GM23338 (cell line): Measurements from ENCODE around the gene KLK12. TPM values are rescaled to one million over a fixed set of nuclear protein-coding genes. Genes with fewer than 3 reads are reported as not detected.

Experiments
- ATAC-seq: fragments of 200-7000 bp; cut with Tn5 transposase; 3 replicates; pipeline ENCODE4 v1.9.1; 2020
- DNase-seq: peaks from one replicate; pipeline ENCODE4 v3.0.0-alpha.2; 2015; ENCODE audit warnings: low spot score
- H2AFZ ChIP-seq: fragments of 200-600 bp; sonication (generic); 2 replicates; pipeline ENCODE4 v1.8.0; 2016; ENCODE audit warnings: antibody characterized with exemption, mild to moderate bottlenecking, moderate library complexity
- H3F3A ChIP-seq: fragments of 200-600 bp; sonication (generic); replicated peaks from 2 replicates; pipeline ENCODE4 v1.8.0; 2017; ENCODE audit warnings: antibody characterized with exemption, mixed run types, low read depth
- H3K27ac ChIP-seq: fragments of 200-600 bp; sonication (generic); 2 replicates; pipeline ENCODE4 v1.6.1; 2016; ENCODE audit warnings: low read depth
- H3K27me3 ChIP-seq: fragments of 200-600 bp; sonication (generic); 2 replicates; pipeline ENCODE4 v1.8.0; 2016; ENCODE audit warnings: mild to moderate bottlenecking, mixed run types, moderate library complexity; ENCODE audit not compliant: insufficient read depth
- H3K36me3 ChIP-seq: fragments of 200-600 bp; sonication (generic); 2 replicates; pipeline ENCODE4 v1.8.0; 2016; ENCODE audit warnings: mild to moderate bottlenecking; ENCODE audit not compliant: insufficient read depth
- H3K4me1 ChIP-seq: fragments of 200-600 bp; sonication (generic); 2 replicates; pipeline ENCODE4 v1.8.0; 2016; ENCODE audit warnings: mild to moderate bottlenecking, moderate library complexity; ENCODE audit not compliant: insufficient read depth
- H3K4me2 ChIP-seq: fragments of 200-600 bp; sonication (generic); 2 replicates; pipeline ENCODE4 v1.7.1; 2017; ENCODE audit warnings: mixed run types
- H3K4me3 ChIP-seq: fragments of 200-600 bp; sonication (generic); 2 replicates; pipeline ENCODE4 v1.6.1; 2016; ENCODE audit warnings: mixed run types
- H3K79me2 ChIP-seq: fragments of 200-600 bp; sonication (generic); replicated peaks from 2 replicates; pipeline ENCODE4 v1.8.0; 2017; ENCODE audit warnings: mild to moderate bottlenecking; ENCODE audit not compliant: insufficient read depth
- H3K9me2 ChIP-seq: fragments of 200-600 bp; sonication (generic); 2 replicates; pipeline ENCODE4 v1.8.0; 2017; ENCODE audit not compliant: insufficient read depth
- H4K20me1 ChIP-seq: fragments of 200-600 bp; sonication (generic); replicated peaks from 2 replicates; pipeline ENCODE4 v1.8.0; 2017; ENCODE audit warnings: mild to moderate bottlenecking; ENCODE audit not compliant: insufficient read depth
- H3K27ac Mint-ChIP-seq: 2 replicates; pipeline ENCODE4 v1.8.0; 2020; ENCODE audit warnings: inconsistent platforms, mild to moderate bottlenecking, moderate library complexity, mixed read lengths
- H3K27me3 Mint-ChIP-seq: 3 replicates; pipeline ENCODE4 v1.8.0; 2022; ENCODE audit warnings: low read depth, mild to moderate bottlenecking, moderate library complexity, mixed read lengths, inconsistent platforms; ENCODE audit not compliant: insufficient read depth, poor library complexity
- H3K36me3 Mint-ChIP-seq: 3 replicates; pipeline ENCODE4 v1.8.0; 2021; ENCODE audit warnings: low read depth, mild to moderate bottlenecking, inconsistent platforms, moderate library complexity, mixed read lengths
- H3K4me1 Mint-ChIP-seq: 3 replicates; pipeline ENCODE4 v1.8.0; 2020; ENCODE audit warnings: mild to moderate bottlenecking, inconsistent platforms, mixed read lengths
- H3K4me3 Mint-ChIP-seq: 3 replicates; pipeline ENCODE4 v1.8.0; 2021; ENCODE audit warnings: moderate library complexity, mild to moderate bottlenecking, inconsistent platforms, mixed read lengths
- H3K9me3 Mint-ChIP-seq: 3 replicates; pipeline ENCODE4 v1.8.0; 2020; ENCODE audit warnings: moderate library complexity, mild to moderate bottlenecking, inconsistent platforms, mixed read lengths
- CREB1 ChIP-seq: fragments of 250-450 bp; sonication (Bioruptor Pico); IDR thresholded peaks from 2 replicates; pipeline ENCODE4 v1.5.0; 2020; ENCODE audit warnings: low read depth, mild to moderate bottlenecking, moderate library complexity
- CTCF ChIP-seq, 2 experiments: fragments of 200-600 bp in 1 of 2; sonication (generic) in 1 of 2; conservative IDR thresholded peaks; 2 replicates each; pipeline versions ENCODE4 v1.5.1 to v1.6.1; 2016 to 2017; ENCODE audit warnings: antibody characterized with exemption in 2 of 2, low read depth in 2 of 2, mild to moderate bottlenecking in 2 of 2, moderate library complexity in 1 of 2
- EZH2 ChIP-seq: fragments of 200-600 bp; sonication (generic); IDR thresholded peaks from one replicate; pipeline ENCODE4 v1.8.0; 2017; ENCODE audit warnings: antibody characterized with exemption, mild to moderate bottlenecking, low read depth; ENCODE audit not compliant: unreplicated experiment
- EZH2phosphoT487 ChIP-seq: fragments of 200-600 bp; sonication (generic); IDR thresholded peaks from one replicate; pipeline ENCODE4 v1.8.1; 2018; ENCODE audit warnings: antibody characterized with exemption; ENCODE audit not compliant: unreplicated experiment
- JUNB ChIP-seq: IDR thresholded peaks from one replicate; pipeline ENCODE4 v1.6.1; 2016; ENCODE audit warnings: antibody characterized with exemption; ENCODE audit not compliant: unreplicated experiment
- NANOG ChIP-seq: IDR thresholded peaks from 2 replicates; pipeline ENCODE4 v1.6.1; 2016; ENCODE audit warnings: antibody characterized with exemption, borderline replicate concordance
- POLR2AphosphoS5 ChIP-seq: IDR thresholded peaks from 2 replicates; pipeline ENCODE4 v1.6.1; 2016; ENCODE audit warnings: antibody characterized with exemption, low read depth
- STAT1 ChIP-seq: IDR thresholded peaks from one replicate; pipeline ENCODE4 v1.6.1; 2016; ENCODE audit warnings: antibody characterized with exemption; ENCODE audit not compliant: unreplicated experiment
- ZNF114 ChIP-seq: fragments of 250-450 bp; sonication (Bioruptor Pico); IDR thresholded peaks from 2 replicates; pipeline ENCODE4 v1.5.0; 2020; ENCODE audit warnings: mild to moderate bottlenecking, moderate library complexity
- ZNF331 ChIP-seq: fragments of 250-450 bp; sonication (Bioruptor Pico); IDR thresholded peaks from 2 replicates; pipeline ENCODE4 v1.5.0; 2020; ENCODE audit warnings: low read depth, mild to moderate bottlenecking, moderate library complexity
- polyA plus RNA-seq: library from polyadenylated mRNA; unstranded; fragments of >200 nt; fragmentation: Nextera tagmentation; extraction: Ambion mirVana; gene quantifications from 2 replicates; pipeline ENCODE4 v1.2.1, GENCODE V29; 2016
- total RNA-seq: library from RNA; depleted of rRNA; stranded (reverse); fragments of >200 nt; shearing (Covaris generic); gene quantifications from 2 replicates; pipeline ENCODE4 v1.2.3, GENCODE V29; 2014
- TF ChIP-seq, protein P1 (sequence below): IDR thresholded peaks from one replicate; pipeline ENCODE4 v1.6.1; 2018; ENCODE audit warnings: antibody characterized with exemption; ENCODE audit not compliant: unreplicated experiment
- TF ChIP-seq, protein P2 (sequence below): IDR thresholded peaks from 2 replicates; pipeline ENCODE4 v1.6.1; 2016; ENCODE audit warnings: antibody characterized with exemption
- TF ChIP-seq, protein P3 (sequence below): fragments of 250-450 bp; sonication (Bioruptor Pico); IDR thresholded peaks from 2 replicates; pipeline ENCODE4 v1.5.0; 2020; ENCODE audit warnings: mild to moderate bottlenecking, moderate library complexity

Gene KLK12
- total and polyA plus RNA-seq, 2 experiments from 2014 or later: not detected

DNA sequence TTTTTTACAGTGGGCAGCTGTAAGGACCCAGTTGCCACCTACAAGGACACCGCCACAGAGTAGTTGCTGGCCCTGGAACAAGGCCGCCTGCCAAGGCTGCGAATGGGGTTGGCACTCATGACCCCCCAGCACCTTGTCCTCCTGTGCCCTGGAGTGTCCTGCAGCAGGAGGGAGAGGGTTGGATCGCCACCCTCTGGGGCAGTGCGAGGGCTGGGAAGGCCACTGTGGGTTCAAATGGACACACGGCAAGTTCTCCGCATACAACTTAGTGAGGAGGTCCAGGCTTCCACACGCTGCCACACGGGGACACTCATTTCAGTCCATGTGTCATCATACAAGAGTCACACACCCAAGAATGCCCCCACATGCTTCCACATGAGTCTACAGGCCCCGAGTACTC is 34.4 kb downstream of the KLK12 start:
- ATAC-seq (no peak), DNase-seq (no peak)
- H3K27ac ChIP-seq: no peak overlapping the region
- TF ChIP-seq, protein P1, sequence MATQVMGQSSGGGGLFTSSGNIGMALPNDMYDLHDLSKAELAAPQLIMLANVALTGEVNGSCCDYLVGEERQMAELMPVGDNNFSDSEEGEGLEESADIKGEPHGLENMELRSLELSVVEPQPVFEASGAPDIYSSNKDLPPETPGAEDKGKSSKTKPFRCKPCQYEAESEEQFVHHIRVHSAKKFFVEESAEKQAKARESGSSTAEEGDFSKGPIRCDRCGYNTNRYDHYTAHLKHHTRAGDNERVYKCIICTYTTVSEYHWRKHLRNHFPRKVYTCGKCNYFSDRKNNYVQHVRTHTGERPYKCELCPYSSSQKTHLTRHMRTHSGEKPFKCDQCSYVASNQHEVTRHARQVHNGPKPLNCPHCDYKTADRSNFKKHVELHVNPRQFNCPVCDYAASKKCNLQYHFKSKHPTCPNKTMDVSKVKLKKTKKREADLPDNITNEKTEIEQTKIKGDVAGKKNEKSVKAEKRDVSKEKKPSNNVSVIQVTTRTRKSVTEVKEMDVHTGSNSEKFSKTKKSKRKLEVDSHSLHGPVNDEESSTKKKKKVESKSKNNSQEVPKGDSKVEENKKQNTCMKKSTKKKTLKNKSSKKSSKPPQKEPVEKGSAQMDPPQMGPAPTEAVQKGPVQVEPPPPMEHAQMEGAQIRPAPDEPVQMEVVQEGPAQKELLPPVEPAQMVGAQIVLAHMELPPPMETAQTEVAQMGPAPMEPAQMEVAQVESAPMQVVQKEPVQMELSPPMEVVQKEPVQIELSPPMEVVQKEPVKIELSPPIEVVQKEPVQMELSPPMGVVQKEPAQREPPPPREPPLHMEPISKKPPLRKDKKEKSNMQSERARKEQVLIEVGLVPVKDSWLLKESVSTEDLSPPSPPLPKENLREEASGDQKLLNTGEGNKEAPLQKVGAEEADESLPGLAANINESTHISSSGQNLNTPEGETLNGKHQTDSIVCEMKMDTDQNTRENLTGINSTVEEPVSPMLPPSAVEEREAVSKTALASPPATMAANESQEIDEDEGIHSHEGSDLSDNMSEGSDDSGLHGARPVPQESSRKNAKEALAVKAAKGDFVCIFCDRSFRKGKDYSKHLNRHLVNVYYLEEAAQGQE: no peak
- TF ChIP-seq EZH2phosphoT487: no peak
- TF ChIP-seq POLR2AphosphoS5: no peak
- no peak for TF ChIP-seq NANOG
- no peak for TF ChIP-seq ZNF331 (CRISPR knock-in tag)
- TF ChIP-seq STAT1: no peak
- no peak for TF ChIP-seq EZH2
- TF ChIP-seq, protein P2, sequence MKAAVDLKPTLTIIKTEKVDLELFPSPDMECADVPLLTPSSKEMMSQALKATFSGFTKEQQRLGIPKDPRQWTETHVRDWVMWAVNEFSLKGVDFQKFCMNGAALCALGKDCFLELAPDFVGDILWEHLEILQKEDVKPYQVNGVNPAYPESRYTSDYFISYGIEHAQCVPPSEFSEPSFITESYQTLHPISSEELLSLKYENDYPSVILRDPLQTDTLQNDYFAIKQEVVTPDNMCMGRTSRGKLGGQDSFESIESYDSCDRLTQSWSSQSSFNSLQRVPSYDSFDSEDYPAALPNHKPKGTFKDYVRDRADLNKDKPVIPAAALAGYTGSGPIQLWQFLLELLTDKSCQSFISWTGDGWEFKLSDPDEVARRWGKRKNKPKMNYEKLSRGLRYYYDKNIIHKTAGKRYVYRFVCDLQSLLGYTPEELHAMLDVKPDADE: no peak
- no peak for TF ChIP-seq JUNB
- TF ChIP-seq CREB1 (CRISPR knock-in tag): no peak
- TF ChIP-seq CTCF (conservative IDR thresholded peaks at IDR 0.05; ENCODE audit: low read depth in 2 of 2): no peak
- TF ChIP-seq, protein P3, sequence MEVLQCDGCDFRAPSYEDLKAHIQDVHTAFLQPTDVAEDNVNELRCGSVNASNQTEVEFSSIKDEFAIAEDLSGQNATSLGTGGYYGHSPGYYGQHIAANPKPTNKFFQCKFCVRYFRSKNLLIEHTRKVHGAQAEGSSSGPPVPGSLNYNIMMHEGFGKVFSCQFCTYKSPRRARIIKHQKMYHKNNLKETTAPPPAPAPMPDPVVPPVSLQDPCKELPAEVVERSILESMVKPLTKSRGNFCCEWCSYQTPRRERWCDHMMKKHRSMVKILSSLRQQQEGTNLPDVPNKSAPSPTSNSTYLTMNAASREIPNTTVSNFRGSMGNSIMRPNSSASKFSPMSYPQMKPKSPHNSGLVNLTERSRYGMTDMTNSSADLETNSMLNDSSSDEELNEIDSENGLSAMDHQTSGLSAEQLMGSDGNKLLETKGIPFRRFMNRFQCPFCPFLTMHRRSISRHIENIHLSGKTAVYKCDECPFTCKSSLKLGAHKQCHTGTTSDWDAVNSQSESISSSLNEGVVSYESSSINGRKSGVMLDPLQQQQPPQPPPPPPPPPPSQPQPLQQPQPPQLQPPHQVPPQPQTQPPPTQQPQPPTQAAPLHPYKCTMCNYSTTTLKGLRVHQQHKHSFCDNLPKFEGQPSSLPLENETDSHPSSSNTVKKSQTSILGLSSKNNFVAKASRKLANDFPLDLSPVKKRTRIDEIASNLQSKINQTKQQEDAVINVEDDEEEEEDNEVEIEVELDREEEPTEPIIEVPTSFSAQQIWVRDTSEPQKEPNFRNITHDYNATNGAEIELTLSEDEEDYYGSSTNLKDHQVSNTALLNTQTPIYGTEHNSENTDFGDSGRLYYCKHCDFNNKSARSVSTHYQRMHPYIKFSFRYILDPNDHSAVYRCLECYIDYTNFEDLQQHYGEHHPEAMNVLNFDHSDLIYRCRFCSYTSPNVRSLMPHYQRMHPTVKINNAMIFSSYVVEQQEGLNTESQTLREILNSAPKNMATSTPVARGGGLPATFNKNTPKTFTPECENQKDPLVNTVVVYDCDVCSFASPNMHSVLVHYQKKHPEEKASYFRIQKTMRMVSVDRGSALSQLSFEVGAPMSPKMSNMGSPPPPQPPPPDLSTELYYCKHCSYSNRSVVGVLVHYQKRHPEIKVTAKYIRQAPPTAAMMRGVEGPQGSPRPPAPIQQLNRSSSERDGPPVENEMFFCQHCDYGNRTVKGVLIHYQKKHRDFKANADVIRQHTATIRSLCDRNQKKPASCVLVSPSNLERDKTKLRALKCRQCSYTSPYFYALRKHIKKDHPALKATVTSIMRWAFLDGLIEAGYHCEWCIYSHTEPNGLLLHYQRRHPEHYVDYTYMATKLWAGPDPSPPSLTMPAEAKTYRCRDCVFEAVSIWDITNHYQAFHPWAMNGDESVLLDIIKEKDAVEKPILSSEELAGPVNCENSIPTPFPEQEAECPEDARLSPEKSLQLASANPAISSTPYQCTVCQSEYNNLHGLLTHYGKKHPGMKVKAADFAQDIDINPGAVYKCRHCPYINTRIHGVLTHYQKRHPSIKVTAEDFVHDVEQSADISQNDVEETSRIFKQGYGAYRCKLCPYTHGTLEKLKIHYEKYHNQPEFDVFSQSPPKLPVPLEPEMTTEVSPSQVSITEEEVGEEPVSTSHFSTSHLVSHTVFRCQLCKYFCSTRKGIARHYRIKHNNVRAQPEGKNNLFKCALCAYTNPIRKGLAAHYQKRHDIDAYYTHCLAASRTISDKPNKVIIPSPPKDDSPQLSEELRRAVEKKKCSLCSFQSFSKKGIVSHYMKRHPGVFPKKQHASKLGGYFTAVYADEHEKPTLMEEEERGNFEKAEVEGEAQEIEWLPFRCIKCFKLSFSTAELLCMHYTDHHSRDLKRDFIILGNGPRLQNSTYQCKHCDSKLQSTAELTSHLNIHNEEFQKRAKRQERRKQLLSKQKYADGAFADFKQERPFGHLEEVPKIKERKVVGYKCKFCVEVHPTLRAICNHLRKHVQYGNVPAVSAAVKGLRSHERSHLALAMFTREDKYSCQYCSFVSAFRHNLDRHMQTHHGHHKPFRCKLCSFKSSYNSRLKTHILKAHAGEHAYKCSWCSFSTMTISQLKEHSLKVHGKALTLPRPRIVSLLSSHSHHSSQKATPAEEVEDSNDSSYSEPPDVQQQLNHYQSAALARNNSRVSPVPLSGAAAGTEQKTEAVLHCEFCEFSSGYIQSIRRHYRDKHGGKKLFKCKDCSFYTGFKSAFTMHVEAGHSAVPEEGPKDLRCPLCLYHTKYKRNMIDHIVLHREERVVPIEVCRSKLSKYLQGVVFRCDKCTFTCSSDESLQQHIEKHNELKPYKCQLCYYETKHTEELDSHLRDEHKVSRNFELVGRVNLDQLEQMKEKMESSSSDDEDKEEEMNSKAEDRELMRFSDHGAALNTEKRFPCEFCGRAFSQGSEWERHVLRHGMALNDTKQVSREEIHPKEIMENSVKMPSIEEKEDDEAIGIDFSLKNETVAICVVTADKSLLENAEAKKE: no peak
- TF ChIP-seq ZNF114: no peak
- peak overlapping the region; percentile 72; the same call in 1 of the 2 replicates for H3K4me2 ChIP-seq
- H3K4me3 Mint-ChIP-seq: 0 out of 3 replicates have a peak overlapping the region, but pooled peaks have one; percentile 17
- no peaks in the 10 kb centered on the region for H3K36me3 ChIP-seq
- H3K9me2 ChIP-seq: no peaks in the 10 kb centered on the region
- no peaks in the 10 kb centered on the region for H3K27me3 ChIP-seq
- peaks cover 17% of the 10 kb centered on the region for H3K4me1 ChIP-seq
- H2AFZ ChIP-seq: peak overlapping the region; percentile 93; the same call in 1 of the 2 replicates
- no peaks in the 10 kb centered on the region; the same call in 1 of the 3 replicates for H3K9me3 Mint-ChIP-seq
- peaks cover 28% of the 10 kb centered on the region for H3K27me3 Mint-ChIP-seq
- H3F3A ChIP-seq: no peaks in the 10 kb centered on the region
- peaks cover 19% of the 10 kb centered on the region for H3K4me1 Mint-ChIP-seq
- no peaks in the 10 kb centered on the region for H4K20me1 ChIP-seq
- peak overlapping the region; percentile 41 for H3K4me3 ChIP-seq
- H3K79me2 ChIP-seq: no peaks in the 10 kb centered on the region
- H3K36me3 Mint-ChIP-seq: no peaks in the 10 kb centered on the region
- H3K27ac Mint-ChIP-seq: no peak overlapping the region
